ENCODE measurements around the gene KRTAP29-1.

The KRTAP29-1 gene

DNA sequence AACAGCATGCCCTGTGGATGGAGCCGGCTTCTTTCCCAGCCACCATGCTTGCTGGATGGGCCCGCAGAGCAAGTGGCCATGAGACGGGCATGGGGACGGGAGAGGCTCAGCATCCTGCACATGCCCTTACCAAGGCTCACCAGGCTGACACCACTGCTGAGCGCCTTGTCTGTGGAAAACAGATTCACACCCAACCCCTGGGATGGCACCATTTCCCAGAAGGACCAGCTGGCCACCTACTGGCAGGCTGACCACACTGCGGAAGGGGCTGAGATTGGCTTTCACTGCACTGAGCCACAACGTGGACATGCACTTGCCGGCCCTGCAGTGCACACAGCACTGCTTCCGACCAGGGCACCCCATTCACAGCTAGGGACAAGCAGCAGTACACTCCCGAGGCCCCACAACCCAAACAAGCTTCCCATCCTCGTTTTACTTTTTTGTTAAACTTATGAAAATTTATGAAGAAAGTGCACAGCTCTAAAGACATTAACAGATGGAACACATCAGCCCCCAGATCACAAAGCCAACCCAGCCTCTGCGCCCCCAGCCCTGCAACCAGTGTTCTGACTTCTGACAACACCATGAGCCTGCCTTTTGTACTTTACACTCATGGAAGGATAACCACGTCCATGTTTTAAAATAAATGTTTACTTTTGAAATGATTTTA lies 26.8 kb upstream of the KRTAP29-1 start:
- H3K4me3 ChIP-seq (ENCODE audit: low read depth, low read length): no peak overlapping the region

DNA sequence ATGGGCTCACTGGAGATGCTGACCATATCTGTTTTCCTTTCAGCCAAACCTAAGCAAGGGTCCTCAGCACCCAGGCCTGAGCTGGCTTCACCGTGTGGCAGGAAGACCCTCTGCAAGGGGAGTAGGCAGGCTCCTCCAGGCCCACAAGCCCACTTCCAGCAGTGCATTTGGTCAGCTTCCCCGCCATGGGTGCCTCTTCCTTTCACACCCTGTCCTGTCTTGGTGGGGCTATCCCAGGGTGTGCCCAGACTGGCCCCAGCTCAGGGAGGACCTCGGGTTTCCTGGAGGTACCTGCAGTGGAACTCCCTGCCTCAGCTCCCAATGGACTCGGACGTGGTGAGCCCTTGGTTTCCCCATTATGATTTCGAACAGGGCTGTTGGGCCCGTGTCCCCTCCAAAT lies 25.6 kb upstream of the KRTAP29-1 start:
- H3K4me3 ChIP-seq (ENCODE audit: low read depth, low read length): no peak overlapping the region

DNA sequence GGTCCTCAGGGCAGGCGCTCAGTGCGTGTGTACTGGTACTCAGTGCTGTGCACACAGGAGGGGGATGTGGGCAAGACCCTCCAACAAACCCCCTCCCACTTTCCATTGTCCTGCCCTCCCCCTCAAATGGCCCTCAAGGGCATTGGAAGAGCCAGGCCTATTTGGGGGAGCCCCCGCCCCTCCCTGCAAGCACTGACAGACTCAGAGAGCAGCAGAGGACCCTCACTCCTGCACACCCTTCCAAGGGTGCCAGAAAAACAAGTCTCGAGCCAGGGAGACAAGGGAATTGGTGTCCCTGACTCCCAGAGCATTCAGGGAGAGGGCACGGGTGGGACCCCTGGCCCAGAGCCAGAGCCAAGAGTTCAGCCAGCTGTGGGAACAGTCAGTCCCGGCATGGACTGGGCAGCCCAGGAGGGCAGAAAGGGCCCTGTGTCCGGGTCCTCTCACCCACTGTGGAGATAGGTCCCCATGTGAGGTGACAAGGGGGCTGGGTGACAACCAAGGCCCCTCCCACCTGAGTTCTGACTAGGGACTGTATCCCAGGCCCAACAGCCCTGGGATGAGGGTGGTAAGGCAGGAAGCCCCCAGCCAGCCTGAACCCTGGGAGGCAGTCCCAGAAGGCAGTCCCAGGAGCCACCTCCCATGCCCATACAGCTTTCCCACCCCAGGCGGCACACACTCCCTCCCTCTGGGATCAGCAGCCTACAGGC lies 24.9 kb upstream of the KRTAP29-1 start:
- H3K4me3 ChIP-seq (ENCODE audit: low read depth, low read length): no peak overlapping the region

DNA sequence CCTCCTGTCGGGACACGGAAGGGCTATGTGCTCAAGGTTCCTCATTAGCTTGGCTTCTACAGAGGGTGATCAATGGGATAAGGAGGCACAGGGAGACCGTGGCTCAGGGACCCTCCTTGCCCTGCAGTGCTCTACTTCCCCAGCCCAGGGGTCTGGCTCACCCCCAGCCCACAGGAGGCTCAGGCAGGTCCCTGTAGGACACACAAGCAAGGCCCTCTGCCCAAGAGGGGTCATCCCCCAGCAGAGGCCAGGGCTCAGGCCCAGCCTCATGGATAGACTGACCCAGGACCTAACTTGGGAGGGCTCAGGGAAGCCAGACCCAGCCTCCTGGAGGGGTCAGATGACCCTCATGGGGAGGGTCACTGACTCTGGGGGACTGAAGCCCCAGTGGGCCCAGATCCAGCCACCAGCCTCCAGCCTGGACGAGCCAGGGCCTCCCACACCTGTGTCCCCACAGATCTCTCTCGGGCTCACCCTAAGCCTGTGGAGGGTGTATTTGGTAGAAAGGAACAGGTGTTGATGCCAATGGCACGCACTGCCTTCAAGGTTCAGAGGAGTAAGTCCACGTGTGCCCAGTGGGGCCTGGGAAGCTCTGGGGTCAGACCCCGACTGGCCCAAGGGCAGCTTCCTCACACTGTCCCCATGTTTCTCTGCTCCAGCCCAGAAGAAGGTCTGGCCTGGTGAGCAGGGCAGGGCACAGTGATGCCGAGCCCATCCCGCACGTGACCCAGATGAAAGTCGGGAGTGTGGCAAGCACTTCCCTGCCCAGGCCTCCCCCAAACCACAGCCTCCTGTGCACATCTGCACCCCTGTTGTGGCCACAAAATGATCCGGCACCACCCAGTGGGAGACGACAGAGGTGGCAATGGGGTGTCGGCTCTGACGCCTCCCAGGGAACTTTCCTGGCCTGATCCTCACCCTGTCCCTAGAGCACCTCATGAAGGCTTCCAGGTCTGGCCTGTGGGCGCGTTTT lies 23.8 kb upstream of the KRTAP29-1 start:
- H3K4me3 ChIP-seq (ENCODE audit: low read depth, low read length): no peak overlapping the region

DNA sequence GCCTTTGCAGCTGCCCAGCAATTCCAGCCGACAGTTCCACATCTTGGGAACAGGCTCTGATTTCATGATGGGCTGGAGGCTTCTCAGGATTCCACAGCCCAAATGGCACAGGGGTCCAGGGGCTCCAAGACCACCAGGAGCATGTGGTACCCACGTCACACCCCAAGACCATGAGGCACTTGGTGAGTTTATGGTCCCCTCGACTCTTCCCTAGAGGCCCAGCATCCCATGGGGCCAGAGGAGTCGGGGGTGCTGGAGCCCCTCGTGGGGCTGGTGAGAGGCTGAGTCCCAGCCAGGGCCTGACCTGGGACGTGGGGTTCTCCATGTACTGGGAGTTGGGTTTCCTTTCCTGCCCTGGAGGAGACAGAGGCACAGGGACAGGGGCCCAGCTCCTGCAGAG lies 23.0 kb upstream of the KRTAP29-1 start:
- no peak overlapping the region for H3K4me3 ChIP-seq (ENCODE audit: low read depth, low read length)

DNA sequence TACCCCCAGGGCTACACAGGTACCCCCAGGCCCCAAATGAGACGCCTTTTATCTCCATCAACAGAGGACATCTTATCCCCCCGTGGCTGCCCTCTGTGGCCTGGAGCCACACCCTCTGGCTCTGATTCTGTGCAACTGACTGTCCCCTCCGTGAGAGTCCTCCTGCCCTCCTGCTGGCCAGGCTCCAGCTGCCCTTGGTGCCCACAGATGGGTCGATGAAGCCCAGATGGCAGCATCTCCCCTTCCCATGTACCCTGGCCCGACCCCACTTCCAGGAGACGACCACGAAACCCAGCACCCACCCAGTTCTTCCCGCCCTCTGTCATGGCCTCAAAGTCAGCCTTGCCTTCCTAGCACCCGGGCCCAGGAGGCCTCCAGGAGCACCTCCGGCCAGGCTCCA lies 22.5 kb upstream of the KRTAP29-1 start:
- H3K4me3 ChIP-seq (ENCODE audit: low read depth, low read length): no peak overlapping the region

DNA sequence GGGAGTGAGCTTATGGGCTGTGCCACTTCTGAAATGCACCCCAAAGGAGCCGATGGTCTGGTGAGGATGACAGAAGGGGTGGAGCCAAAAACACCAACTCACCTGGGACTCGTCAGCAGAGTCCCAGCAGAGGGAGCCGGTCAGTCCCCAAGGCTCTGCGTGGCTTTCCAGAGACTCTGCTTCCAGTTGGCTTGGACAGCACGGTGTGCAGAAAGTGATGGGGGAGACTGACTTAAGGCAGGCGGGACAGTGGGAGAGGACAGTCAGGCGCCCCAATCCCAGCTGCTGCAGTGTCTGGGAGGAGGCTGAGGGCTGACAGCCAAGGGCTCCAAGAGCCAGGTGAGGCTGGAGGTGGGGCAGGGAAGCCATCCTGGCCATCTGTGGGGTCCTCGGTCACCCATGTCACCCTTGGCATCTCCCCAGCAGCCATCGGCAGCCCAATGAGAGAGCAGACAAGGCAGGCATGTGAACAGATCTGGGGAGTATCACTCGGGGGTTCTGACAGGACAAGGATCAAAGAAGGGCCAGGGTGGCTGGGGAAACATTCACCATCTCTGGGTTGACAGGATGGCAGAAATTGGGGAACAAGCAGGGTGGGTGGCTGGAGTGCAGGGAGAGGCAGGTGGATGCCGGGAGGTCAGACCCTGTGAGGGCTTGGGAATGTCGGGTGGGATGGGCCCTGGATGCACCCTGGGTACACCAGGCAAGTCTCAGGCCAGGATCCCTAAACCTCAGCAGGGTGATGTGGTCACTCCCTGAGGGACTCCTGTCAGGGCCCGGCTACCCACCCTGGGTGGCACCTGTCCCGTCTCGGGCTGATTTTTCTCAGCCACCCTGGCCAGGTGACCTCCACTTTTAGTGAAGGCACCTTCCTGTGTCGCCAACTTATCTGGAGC lies 21.8 kb upstream of the KRTAP29-1 start:
- H3K4me3 ChIP-seq (ENCODE audit: low read depth, low read length): no peak overlapping the region

DNA sequence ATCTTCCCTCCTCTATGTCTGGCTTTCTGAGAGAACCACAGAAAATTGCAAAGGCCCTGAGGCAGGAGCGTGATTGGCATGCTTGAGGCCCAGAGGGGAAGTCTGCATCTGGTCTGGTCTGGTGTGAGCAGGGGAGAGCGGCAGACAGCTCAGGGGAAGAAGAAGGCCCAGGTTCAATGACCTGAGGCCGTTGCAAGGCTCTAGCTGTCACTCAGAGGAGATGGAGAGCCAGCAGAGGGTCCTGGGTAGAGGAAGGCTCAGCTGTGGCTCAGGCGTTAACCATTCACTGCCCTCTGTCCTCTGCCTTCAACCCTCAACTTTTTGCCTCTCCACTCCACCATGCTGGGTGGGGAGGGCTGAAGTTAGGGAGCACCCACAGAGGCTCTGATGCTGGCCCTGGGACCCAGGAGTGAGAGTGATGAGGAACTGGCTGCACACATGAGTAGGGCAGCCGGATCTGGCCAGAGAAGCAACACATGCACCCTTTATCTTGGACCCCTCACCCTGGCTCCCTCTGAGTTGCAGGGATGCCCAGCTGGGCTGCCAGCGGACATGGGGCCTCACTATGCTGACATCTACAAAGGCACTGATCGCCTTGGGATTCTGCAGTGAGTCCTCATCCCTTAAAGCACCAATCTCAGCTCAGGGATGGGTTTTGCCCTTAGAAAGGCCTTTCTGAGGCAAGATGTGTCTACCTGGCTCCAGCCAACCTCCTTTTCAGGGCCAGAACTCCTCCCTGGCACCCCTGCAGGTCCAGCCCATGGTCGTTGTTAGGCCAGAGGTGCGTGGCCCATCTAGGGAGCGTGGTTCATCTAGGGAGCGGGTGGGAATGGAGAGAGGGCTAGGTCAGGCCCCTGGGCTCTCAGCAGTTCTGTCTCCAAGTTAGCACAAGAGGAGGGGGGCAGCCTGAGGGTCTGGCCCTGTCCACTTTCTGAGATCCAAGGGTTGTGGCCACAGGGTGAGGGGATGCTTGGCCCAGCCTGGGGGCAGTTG lies 20.5 kb upstream of the KRTAP29-1 start:
- H3K4me3 ChIP-seq (ENCODE audit: low read depth, low read length): no peak overlapping the region

DNA sequence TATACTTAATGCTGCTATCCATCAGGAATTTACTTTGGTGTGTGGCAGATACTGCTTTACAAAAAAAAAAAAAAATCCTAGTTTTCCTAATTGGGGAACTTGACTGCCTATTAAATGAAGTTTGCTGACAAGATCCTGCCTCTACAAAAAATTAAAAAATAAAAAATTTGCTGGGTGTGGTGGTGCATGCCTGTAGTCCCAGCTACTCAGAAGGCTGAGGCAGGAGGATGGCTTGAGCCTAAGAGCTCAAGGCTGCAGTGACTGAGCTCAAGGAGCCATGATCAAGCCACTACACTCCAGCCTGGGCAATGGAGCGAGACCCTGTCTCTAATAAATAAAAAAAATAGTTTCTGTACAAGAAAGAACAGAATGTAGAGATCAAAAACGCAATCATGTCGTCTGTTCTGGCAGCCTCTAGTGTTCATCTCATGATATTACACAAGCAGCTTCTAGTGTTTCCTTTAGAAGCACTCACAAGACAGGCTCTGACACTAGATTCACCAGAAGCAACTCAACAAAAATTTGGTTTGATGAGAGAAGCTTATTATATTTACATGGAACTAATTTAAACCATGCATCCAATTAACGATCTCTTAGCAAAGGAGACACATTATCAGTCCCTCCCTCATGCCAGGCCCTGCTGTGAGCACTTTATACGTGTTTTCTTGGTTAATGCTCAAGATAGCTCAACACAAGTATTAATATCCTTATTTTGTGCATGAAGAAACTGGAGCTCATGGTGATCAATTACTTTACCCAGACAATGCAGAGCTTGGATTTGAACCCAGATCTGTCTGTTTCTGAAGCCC lies 19.6 kb upstream of the KRTAP29-1 start:
- H3K4me3 ChIP-seq (ENCODE audit: low read depth, low read length): no peak overlapping the region

DNA sequence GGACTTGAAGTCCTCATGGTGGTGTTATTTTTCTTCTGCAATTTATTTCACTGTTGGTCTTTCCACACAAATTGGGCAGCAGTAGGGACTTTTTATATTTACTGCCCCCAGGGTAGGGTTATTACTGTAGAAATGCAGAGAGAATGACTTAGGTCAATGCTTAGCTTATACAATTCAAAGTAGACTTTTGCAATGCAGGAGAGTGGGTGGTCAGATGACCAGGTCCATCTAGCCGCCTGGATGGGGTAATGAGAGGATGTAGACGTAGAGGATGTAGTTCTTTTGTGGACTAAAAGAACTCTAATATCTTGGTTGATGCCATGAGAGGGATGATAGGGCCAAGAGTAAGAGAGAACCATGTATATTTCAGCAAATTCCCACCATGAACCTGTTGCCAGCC lies 15.6 kb upstream of the KRTAP29-1 start:
- no peak overlapping the region for H3K4me3 ChIP-seq (ENCODE audit: low read depth, low read length)

DNA sequence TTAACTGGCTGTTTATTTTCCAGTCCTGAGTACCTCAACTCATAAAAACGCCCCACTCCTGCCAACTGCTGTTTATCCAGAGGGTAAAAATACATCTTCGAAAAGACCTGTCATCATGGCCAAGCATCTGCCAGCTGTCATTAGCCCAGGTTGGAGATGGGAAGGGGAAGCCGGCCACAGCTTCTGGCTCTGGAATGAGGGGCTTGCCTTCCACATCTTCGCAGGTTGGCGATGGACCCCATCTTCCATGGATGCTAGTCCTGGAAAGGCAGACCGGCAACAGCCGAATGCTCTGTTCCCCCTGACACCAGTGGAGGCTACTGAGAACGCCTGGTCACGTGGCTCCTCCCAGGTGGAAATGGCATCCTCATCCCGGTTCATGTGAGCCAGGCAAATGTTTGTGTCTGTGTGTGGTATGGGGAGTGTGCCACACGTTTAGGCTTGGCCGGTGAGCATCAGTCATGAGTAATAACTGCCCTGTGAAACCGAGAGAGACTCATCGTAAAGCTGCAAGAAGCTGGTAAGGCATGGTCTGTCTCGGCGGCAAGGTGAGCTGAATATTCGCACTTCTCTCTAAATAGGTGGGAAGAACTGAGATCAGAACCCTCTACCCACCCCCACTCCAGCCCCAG lies 13.3 kb upstream of the KRTAP29-1 start:
- no peak overlapping the region for H3K4me3 ChIP-seq (ENCODE audit: low read depth, low read length)

DNA sequence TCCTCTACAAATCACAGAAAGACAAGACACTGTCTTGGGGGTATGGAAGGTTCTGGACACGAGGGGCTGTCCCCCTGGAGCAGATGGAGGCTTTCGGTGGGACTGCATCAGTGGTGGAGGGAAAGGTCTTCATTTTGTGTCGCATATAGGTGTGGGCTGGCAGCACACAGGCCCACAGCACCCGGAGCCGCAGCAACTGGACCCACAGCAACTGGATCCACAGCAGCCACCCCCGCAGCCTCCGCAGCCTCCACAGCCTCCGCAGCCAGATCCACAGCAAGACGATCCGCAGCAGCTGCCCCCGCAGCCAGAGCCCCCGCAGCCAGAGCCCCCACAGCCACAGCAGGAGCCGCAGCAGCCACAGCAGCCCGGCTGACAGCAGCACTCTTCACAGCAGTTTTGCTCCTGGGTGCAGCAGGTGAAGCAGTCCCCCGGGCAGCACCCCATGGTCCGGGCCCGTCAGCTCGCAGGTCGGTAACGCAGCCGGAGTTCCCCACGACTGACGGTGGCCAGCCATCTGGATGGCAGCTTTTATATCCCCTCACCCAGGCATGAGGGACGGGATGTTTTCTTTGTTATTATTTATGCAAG lies 12.6 kb upstream of the KRTAP29-1 start, which contains the start of gene KRTAP17-1:
Gene KRTAP17-1 (minus strand): TSS at position 507 of the 591 bp plus-strand sequence. CDS start 60 bp downstream, at position 447.
- no peak within 1 kb of the TSS for H3K4me3 ChIP-seq (ENCODE audit: low read depth, low read length)

DNA sequence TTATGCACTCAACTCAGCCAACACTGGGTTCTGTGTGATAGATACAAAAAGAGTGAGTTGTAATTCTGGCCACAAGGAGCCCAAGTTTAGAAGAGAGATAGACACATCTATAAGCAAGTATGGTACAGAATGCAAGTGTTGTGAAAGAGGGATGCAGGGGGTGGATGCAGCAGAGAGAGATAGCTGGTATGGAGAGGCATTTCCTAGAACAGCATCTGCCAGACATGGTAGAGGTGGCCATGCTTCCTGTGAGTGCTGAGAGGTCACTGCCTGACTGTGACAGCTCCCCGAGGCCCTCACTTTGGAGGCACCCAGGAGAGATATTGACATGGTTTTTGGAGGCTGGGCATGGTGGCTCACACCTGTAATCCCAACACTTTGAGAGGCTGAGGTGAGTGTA lies 8.5 kb upstream of the KRTAP29-1 start:
- no peak overlapping the region for H3K4me3 ChIP-seq (ENCODE audit: low read depth, low read length)

DNA sequence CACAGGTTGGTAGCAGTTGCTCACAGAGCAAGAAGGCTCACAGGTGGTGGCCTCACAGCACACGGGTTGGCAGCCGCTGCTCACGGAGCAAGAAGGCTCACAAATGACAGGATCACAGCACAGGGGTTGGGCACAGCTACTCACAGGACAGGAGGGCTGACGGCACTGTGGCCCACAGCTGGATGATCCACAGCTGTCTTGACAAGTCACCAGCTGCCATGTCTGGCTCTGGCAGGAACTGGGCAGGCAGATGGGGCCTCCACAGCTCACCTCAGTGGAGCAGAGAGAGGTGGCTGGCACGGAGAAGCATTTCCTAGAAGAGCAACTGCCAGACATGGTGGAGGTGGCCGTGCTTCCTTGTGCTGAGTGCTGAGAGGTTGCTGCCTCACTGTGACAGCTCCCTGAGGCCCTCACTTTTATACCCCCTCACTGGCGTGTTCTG lies 6.3 kb upstream of the KRTAP29-1 start, which contains the start of gene KRTAP16-1:
Gene KRTAP16-1 (minus strand): TSS at position 392 of the 442 bp plus-strand sequence. CDS start 56 bp downstream, at position 336.
- no peak within 1 kb of the TSS for H3K4me3 ChIP-seq (ENCODE audit: low read depth, low read length)

DNA sequence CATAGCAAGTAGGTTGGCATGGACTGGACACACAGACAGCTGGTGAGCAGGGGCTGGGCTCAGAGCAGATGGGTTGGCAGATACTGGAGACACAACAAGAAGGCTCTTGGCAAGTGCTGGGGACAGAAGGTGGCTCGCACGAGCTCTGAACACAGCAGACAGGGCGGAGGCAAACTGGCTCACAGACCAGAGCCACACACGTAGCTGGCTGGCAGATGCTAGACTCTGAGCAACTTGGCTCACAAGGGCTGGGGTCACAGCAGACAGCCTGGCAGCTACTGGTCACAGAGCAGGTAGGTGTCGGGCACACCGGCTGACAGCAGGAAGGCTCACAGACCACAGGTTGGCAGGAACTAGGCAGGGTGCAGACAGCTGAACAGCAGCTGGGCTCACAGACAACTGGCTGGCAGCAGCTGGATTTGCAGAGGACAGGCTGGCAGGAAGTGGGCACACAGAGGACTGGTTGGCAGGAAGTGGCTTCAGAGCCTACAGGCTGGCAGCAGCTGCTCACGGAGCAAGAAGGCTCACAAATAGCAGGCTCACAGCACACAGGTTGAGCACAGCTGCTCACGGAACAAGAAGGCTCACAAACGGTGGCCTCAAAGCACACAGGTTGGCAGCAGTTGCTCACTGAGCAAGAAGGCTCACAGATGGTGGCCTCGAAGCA lies 5.7 kb upstream of the KRTAP29-1 start:
- H3K4me3 ChIP-seq (ENCODE audit: low read depth, low read length): no peak overlapping the region

DNA sequence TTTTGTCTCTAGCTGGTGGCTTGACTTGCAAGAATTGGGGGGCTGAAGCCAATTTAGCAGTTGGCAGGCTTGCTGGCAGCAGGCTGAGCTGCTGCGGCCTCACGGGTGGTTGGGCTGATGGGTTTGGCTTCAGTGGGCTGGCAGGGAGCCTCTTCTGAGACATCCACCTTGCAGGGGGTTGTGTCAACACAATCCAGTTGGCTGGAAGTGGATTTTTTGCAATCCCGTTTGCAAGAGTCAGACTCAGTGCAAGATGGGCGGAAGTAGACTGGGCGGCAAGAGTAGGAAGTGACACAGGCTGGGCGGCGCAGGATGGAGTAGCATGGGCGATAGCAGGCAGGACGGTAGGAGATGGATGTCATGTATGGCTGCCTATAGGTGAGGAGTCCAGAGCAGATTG lies 5.0 kb upstream of the KRTAP29-1 start:
- no peak overlapping the region for H3K4me3 ChIP-seq (ENCODE audit: low read depth, low read length)

DNA sequence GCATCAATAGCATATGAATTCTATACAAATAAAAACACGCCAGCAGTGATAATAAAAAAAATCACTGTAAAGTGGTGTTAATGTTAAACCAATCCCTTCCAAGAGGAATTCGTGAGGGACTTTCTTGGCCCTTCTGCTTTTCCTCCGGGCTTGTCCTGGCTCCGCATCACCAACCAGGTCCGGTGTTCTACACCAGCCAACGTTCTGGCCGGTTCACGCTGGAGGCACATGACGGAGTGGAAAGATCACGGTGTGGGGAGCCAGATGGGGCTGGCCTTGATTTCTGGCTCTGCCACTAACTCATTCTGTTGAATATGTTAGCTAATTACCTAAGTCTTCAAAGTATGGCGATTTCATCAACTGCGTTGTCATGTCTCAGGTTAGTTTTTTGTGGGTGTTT lies 1.4 kb upstream of the KRTAP29-1 start:
- no peak overlapping the region for H3K4me3 ChIP-seq (ENCODE audit: low read depth, low read length)

Data from iPS-11a (cell line).